Thoracic aorta (tissue), 2 donors: Measurements from ENCODE around the gene LTBR. TPM values are rescaled to one million over a fixed set of nuclear protein-coding genes. Genes with fewer than 3 reads are reported as not detected.

Experiments used
- ATAC-seq: fragments of 150-250 bp; one replicate; pipeline ENCODE4 v1.8.0; 2017; ENCODE audit warnings: low read depth; ENCODE audit not compliant: insufficient number of reproducible peaks, low FRiP score
- DNase-seq: peaks from one replicate; pipeline ENCODE4 v3.0.0-alpha.2; 2020; ENCODE audit warnings: low spot score
- H3K27ac ChIP-seq, 2 donors: fragments of 200-600 bp; sonication (generic); 1 replicate in 1 of 2; 2 replicates in 1 of 2; pipeline ENCODE4 v1.5.1; 2016; ENCODE audit warnings: mild to moderate bottlenecking in 2 of 2, moderate library complexity in 2 of 2
- H3K27me3 ChIP-seq: fragments of 200-600 bp; sonication (generic); replicated peaks from 2 replicates; pipeline ENCODE4 v1.6.0; 2016; ENCODE audit warnings: mild to moderate bottlenecking; ENCODE audit not compliant: insufficient read depth
- H3K36me3 ChIP-seq: fragments of 200-600 bp; sonication (generic); one replicate; pipeline ENCODE4 v1.5.1; 2016
- H3K4me1 ChIP-seq, 2 donors: fragments of 200-600 bp; sonication (generic); 1 replicate in 1 of 2; 2 replicates in 1 of 2; pipeline versions ENCODE4 v1.5.1 to v1.6.0; 2016; ENCODE audit warnings: low read depth in 2 of 2, mild to moderate bottlenecking in 1 of 2; ENCODE audit not compliant: control insufficient read depth in 1 of 2
- H3K4me3 ChIP-seq: fragments of 200-600 bp; sonication (generic); 2 replicates; pipeline ENCODE4 v1.5.1; 2016; ENCODE audit warnings: mild to moderate bottlenecking
- H3K9me3 ChIP-seq: fragments of 200-600 bp; sonication (generic); 2 replicates; pipeline ENCODE4 v1.5.1; 2016
- total RNA-seq, 2 donors: library from RNA; depleted of rRNA; stranded (reverse); fragments of >200 nt; gene quantifications; one replicate each; pipeline versions ENCODE4 v1.1.0 to v1.2.3, GENCODE V29; 2016
- TF ChIP-seq, protein P1 (sequence below): fragments of 200-600 bp; sonication (generic); IDR thresholded peaks from one replicate; pipeline ENCODE4 v1.5.1; 2019; ENCODE audit warnings: antibody characterized with exemption

The LTBR gene
- total RNA-seq, 2 donors from 2014 or later: 176 to 217 TPM

DNA sequence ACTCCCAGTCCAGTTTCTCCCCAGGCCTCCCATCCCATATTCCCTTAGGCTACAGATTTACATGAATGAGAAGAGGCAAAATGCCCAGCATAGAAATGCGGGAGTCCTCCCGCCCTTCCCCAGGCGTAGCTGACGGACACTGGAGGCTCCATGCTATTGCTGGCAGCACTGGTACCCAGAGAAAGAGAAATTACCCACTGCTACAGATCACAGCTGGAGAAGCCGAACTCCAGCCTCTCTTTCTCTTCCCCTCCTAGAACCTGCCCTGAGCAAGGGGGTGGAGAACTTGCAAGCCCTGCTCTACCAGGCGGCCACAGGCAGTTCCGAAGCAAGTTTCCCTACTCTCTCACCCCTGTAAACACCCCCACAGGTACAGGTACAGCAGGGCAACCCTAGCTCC, 3.6 kb downstream of the LTBR start:
- peak overlapping the region in 1 of 2 donors; percentile 0 for H3K27ac ChIP-seq
- ATAC-seq: no peak
- TF ChIP-seq, protein P1, sequence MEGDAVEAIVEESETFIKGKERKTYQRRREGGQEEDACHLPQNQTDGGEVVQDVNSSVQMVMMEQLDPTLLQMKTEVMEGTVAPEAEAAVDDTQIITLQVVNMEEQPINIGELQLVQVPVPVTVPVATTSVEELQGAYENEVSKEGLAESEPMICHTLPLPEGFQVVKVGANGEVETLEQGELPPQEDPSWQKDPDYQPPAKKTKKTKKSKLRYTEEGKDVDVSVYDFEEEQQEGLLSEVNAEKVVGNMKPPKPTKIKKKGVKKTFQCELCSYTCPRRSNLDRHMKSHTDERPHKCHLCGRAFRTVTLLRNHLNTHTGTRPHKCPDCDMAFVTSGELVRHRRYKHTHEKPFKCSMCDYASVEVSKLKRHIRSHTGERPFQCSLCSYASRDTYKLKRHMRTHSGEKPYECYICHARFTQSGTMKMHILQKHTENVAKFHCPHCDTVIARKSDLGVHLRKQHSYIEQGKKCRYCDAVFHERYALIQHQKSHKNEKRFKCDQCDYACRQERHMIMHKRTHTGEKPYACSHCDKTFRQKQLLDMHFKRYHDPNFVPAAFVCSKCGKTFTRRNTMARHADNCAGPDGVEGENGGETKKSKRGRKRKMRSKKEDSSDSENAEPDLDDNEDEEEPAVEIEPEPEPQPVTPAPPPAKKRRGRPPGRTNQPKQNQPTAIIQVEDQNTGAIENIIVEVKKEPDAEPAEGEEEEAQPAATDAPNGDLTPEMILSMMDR: no peak

DNA sequence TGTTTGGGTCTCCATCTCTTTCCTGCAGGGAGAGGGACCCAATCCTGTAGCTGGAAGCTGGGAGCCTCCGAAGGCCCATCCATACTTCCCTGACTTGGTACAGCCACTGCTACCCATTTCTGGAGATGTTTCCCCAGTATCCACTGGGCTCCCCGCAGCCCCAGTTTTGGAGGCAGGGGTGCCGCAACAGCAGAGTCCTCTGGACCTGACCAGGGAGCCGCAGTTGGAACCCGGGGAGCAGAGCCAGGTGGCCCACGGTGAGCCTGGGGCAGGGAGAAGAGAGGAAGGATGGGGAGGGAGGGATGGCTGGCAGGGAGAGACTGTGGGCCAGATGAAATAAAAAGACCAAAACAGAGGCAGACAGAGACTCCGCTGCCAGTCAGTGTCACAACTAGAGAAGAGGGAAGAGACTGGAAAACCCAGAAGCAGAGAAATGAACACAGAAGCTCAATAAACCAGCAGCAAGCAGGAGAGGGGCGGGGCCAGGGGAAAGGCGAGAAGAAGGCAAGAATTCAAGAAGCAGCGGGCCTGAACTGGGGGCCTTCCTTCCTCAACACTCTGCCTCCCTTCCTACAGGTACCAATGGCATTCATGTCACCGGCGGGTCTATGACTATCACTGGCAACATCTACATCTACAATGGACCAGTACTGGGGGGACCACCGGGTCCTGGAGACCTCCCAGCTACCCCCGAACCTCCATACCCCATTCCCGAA, 6.3 kb downstream of the LTBR start:
- Histone ChIP-seq H3K27me3 (no peaks in the 10 kb centered on the region), H3K9me3 (no peaks in the 10 kb centered on the region), H3K4me1 (peaks cover 13 to 33% of the 10 kb centered on the region in 2 donors), H3K4me3 (no peak overlapping the region), H3K27ac (no peak overlapping the region), H3K36me3 (peaks cover 36% of the 10 kb centered on the region)
- ATAC-seq (no peak), DNase-seq (no peak)
- TF ChIP-seq, protein P1: no peak

More for the DNA sequence above, 3.6 kb downstream of the LTBR start:
- no peak for DNase-seq
- H3K4me1 ChIP-seq: peaks cover 26 to 49% of the 10 kb centered on the region in 2 donors
- H3K27me3 ChIP-seq: no peaks in the 10 kb centered on the region
- no peak overlapping the region for H3K4me3 ChIP-seq
- no peaks in the 10 kb centered on the region for H3K9me3 ChIP-seq
- peaks cover 36% of the 10 kb centered on the region for H3K36me3 ChIP-seq

- TF ChIP-seq, protein P1: no peak
- no peaks in the 10 kb centered on the region for H3K27me3 ChIP-seq
- DNase-seq (no peak), ATAC-seq (no peak)
- H3K4me1 ChIP-seq: peaks cover 10 to 27% of the 10 kb centered on the region in 2 donors
- H3K9me3 ChIP-seq: no peaks in the 10 kb centered on the region
- peaks cover 35% of the 10 kb centered on the region for H3K36me3 ChIP-seq
- no peak overlapping the region for H3K27ac ChIP-seq
- no peak overlapping the region for H3K4me3 ChIP-seq
These were observed 7.1 kb downstream of the LTBR start for GRCh38 chr12:6391013-6391412.

DNA sequence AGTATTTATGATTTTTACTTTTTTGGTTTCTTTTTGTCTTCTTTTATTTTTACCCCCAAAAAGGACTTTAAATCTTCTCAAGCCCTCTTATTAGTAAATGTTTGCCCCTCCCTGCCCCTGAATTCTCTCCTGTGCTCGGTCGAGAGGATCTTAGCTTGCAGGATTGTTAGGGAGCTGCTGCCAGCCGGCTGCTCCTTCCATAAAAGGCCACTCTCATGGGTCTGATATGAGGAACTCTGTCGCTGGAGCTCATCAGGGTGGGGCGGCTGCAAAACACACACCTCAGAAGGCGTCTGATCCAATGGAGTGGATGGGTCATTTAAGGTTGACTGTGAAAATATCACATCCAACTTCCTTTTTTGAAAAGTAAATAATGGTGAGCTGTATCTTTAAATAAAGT, 8.5 kb downstream of the LTBR start:
- DNase-seq: no peak

GRCh38 chr12:6393109-6393508, 9.1 kb downstream of the LTBR start:
- peaks cover 7 to 17% of the 10 kb centered on the region in 2 donors for H3K4me1 ChIP-seq
- peak overlapping the region in 1 of 2 donors; percentile 54 for H3K27ac ChIP-seq
- H3K9me3 ChIP-seq: no peaks in the 10 kb centered on the region
- no peak for ATAC-seq
- no peak for DNase-seq
- H3K4me3 ChIP-seq: no peak overlapping the region
- H3K27me3 ChIP-seq: no peaks in the 10 kb centered on the region
- TF ChIP-seq, protein P1: no peak
- H3K36me3 ChIP-seq: peaks cover 19% of the 10 kb centered on the region

More for the DNA sequence above, 8.5 kb downstream of the LTBR start:
- Histone ChIP-seq H3K36me3 (peaks cover 25% of the 10 kb centered on the region), H3K27ac (peak overlapping the region; percentile 54 to 73), H3K27me3 (no peaks in the 10 kb centered on the region), H3K4me3 (peak overlapping the region; percentile 35), H3K4me1 (peaks cover 7 to 17% of the 10 kb centered on the region in 2 donors), H3K9me3 (no peaks in the 10 kb centered on the region)
- TF ChIP-seq, protein P1: no peak
- ATAC-seq: no peak
